ENCODE measurements around the gene TENT4A.

TENT4A gene

GRCh38 chr5:6712142-6712576, 1.1 kb upstream of the TENT4A start:
- peak; percentile 58 for DNase-seq (ENCODE audit: low spot score)

GRCh38 chr5:6712577-6713273, 507 bp upstream of the TENT4A start:
- no peak for TF ChIP-seq CTCF (IDR thresholded peaks at IDR 0.05; ENCODE audit: extremely low read depth, missing control alignments)
- DNase-seq (ENCODE audit: low spot score), result peak; percentile 95

More at GRCh38 chr5:6712142-6712576, 1.1 kb upstream of the TENT4A start:
- TF ChIP-seq CTCF (IDR thresholded peaks at IDR 0.05; ENCODE audit: extremely low read depth, missing control alignments), result no peak

GRCh38 chr5:6714226-6715041, 1.2 kb downstream of the TENT4A start:
- TF ChIP-seq CTCF (IDR thresholded peaks at IDR 0.05; ENCODE audit: extremely low read depth, missing control alignments), result no peak
- peak; percentile 46 for DNase-seq (ENCODE audit: low spot score)

- TF ChIP-seq CTCF (IDR thresholded peaks at IDR 0.05; ENCODE audit: extremely low read depth, missing control alignments), result no peak
- DNase-seq (ENCODE audit: low spot score), result no peak
Measured at GRCh38 chr5:6715271-6715670, 2.0 kb downstream of the TENT4A start.

- TF ChIP-seq CTCF (IDR thresholded peaks at IDR 0.05; ENCODE audit: extremely low read depth, missing control alignments), result no peak
- DNase-seq (ENCODE audit: low spot score), result no peak
Measured at GRCh38 chr5:6715758-6716628, 2.8 kb downstream of the TENT4A start.

GRCh38 chr5:6716629-6717149, 3.5 kb downstream of the TENT4A start:
- TF ChIP-seq CTCF (IDR thresholded peaks at IDR 0.05; ENCODE audit: extremely low read depth, missing control alignments), result no peak
- DNase-seq (ENCODE audit: low spot score), result no peak
